RCC 7860 (cell line): Measurements from ENCODE around the gene B3GLCT.
"Not testable (repeated sequence)": the region's sequence is repeated elsewhere in the genome, so short reads cannot be mapped to it uniquely, and the experiment has no call there.

Experiments
- DNase-seq: peaks from one replicate; pipeline ENCODE4 v3.0.0-alpha.2; 2015; ENCODE audit warnings: low spot score
- FAIRE-seq: peaks from 2 replicates; lab custom pipeline; 2012; peaks lifted over from hg19 to GRCh38; lab: Jason Lieb, UNC

The B3GLCT gene

GRCh38 chr13:31199849-31200636, at the start of gene B3GLCT:
TSS of gene B3GLCT (plus strand) at chr13:31199975. CDS start at chr13:31200085, 110 bp downstream.
- FAIRE-seq (no peak), DNase-seq (peak; percentile 63)

- DNase-seq: no peak
- FAIRE-seq: no peak
Observed at GRCh38 chr13:31150315-31150985, 49.3 kb upstream of the B3GLCT start.

DNA sequence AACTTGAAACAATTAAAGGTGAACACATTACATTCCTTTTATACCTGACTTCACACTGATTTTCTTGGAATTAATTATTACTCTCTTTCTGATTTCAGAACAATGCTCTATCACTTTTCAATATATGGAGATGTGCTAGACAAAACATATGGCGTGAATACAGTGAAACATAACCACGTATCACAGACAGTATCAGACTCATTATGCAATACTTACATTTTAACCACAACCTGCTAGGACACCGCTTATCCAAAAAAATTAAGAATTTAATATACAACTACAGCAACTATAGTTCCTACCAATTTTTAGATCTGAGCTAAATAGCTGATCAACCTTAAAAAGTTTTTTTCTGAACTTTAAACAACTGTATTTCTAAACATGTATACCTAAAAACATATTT, 47.9 kb upstream of the B3GLCT start:
- FAIRE-seq (no peak), DNase-seq (no peak)

DNA sequence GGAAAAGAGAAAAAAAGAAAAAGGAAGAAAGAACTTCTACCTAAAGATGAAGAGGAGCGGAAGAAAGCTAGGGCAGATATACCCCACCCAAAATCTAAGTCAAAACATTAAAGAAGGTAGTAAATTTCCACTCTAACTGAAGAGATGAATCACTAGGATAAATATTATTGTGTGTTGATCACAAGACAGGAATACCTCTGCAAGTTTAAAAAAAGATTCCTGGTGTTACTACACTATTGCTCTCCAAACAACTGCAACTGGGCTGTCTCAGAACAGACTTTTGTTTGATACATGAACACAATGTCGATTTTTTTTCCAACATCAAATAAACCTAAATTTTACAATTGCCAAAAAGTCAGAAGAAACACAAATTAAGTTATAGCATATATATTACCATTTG, 44.8 kb upstream of the B3GLCT start:
- no peak for FAIRE-seq
- no peak for DNase-seq

DNA sequence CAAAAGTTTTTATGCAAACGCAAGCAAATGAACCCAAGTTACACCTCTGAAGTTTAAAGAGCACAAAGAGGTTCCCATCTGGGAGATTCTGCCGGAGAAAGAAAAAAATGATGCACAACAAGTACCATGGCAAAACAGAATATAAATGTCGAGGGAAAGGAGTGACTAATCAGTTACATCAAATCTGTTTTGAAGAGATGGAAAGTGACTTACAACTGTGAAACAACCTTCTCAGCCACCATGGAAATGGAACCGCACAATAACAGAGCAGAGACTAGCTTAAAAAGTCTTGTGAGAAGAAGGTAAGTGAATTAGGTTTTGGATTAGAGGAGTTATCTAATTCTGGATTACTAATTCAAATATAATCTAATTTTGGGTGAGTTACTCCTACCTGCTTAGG, 40.5 kb upstream of the B3GLCT start:
- FAIRE-seq (no peak), DNase-seq (no peak)

DNA sequence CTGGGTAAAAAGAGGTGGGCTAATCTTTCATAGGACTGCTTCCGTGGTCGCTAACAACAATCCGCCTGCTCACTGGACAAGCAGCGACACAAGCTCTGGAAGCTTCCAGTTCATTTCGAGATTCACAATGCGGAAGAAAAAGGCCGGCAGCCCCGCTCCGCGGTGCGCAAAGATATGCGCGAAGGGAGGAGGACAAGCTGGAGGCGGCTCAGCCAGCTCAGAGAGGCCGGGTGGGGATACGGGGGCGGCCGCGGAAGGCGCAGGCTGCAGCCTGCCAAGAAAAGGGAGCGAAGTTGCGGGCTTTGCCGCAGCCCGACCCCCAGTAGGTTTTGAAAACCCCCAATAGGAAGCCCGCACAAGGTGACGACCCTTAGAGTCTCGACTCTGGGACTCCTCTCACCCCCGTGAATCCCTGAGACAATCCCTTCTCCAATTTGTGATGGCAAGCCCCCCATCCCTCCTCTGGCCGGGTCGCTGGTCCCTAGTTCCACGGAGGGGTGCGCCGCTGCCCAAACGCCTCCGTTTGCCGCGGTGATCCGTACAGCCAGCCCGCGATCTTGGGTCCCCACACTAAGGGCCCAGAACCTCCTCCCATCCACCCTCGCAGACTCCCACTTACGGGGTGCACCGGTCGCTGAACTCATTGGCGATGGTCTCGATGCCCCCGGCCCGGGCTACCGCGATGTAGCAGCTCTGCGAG, 38.8 kb upstream of the B3GLCT start:
- no peak for FAIRE-seq
- peak; percentile 37 for DNase-seq

GRCh38 chr13:31161557-31162150, 38.1 kb upstream of the B3GLCT start, which contains the start of gene HSPH1:
TSS of gene HSPH1 (minus strand) at chr13:31161904. CDS start at chr13:31161582, 322 bp downstream.
- DNase-seq (peak; percentile 95), FAIRE-seq (peak; percentile 73)

- DNase-seq (peak; percentile 91), FAIRE-seq (peak; percentile 22)
Observed at GRCh38 chr13:31162151-31163008, 37.4 kb upstream of the B3GLCT start.

GRCh38 chr13:31166591-31166990, 33.2 kb upstream of the B3GLCT start:
- DNase-seq (peak; percentile 31), FAIRE-seq (no peak)

GRCh38 chr13:31167490-31167889, 32.3 kb upstream of the B3GLCT start:
- peak; percentile 34 for DNase-seq
- peak; percentile 70 for FAIRE-seq

- DNase-seq: no peak
- no peak for FAIRE-seq
Observed at GRCh38 chr13:31168166-31168565, 31.6 kb upstream of the B3GLCT start.

GRCh38 chr13:31168736-31169135, 31.0 kb upstream of the B3GLCT start:
- FAIRE-seq (no peak), DNase-seq (no peak)

- DNase-seq (peak; percentile 70), FAIRE-seq (no peak)
Observed at GRCh38 chr13:31172001-31172400, 27.8 kb upstream of the B3GLCT start.

GRCh38 chr13:31172535-31172934, 27.2 kb upstream of the B3GLCT start:
- FAIRE-seq (peak; percentile 90), DNase-seq (peak; percentile 92)

GRCh38 chr13:31174018-31174417, 25.8 kb upstream of the B3GLCT start:
- DNase-seq: no peak

DNA sequence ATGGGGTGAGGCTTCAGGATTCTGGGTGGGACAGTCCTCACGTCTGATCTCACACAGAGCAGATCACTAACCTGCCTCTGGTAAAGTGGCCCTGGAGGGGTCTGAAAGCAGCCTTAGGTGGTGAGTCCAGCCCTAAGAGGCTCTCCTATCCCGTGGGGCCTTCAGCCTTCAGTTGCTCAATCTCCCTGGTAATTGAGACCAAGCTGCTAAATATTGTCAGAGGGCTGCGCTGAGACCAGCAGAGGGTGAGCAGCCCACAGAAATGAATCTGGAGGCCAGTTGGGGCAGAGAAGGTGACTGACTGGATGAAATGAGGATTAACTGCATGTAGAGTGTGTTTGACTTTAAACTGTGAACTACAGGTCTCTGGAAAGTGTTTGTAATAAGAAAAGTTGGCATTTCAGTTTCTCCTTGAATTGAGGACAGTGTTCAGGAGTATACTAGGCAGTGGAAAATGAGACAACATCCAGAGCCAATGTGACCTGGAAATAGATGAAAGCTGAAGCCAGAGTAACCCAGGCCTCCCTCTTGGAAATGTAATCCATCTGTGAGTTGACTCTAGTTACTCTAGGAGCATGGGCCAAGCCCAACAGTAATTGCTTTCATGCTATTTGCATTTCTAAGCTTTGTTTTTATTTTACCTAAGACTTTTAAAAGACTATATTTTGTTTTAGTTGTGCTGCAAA, 23.8 kb upstream of the B3GLCT start:
- DNase-seq (no peak), FAIRE-seq (no peak)

More at GRCh38 chr13:31174018-31174417, 25.8 kb upstream of the B3GLCT start:
- FAIRE-seq: no peak

GRCh38 chr13:31177813-31178495, 21.8 kb upstream of the B3GLCT start:
- not testable (repeated sequence) for DNase-seq, FAIRE-seq

GRCh38 chr13:31179241-31179640, 20.5 kb upstream of the B3GLCT start:
- FAIRE-seq: no peak
- no peak for DNase-seq

- DNase-seq: no peak
Observed at GRCh38 chr13:31179754-31180153, 20.0 kb upstream of the B3GLCT start.

More at GRCh38 chr13:31179754-31180153, 20.0 kb upstream of the B3GLCT start:
- FAIRE-seq: no peak
